Mesodermal cell (in vitro differentiated cells): Measurements from ENCODE around the gene COL4A5.

Source experiments
- H3K27ac ChIP-seq: 2 replicates; pipeline ENCODE4 v1.7.0; 2013; ENCODE audit warnings: mild to moderate bottlenecking, low read depth, low read length, moderate library complexity; ENCODE audit not compliant: severe bottlenecking
- H3K36me3 ChIP-seq: 2 replicates; pipeline ENCODE4 v1.7.1; 2013; ENCODE audit warnings: mild to moderate bottlenecking, low read length, moderate library complexity; ENCODE audit not compliant: control insufficient read depth, insufficient read depth
- H3K4me1 ChIP-seq: one replicate; pipeline ENCODE4 v1.7.1; 2013; ENCODE audit warnings: mild to moderate bottlenecking, low read length; ENCODE audit not compliant: insufficient read depth, control insufficient read depth, poor library complexity, severe bottlenecking
- H3K4me3 ChIP-seq: 2 replicates; pipeline ENCODE4 v1.7.0; 2013; ENCODE audit warnings: low read length, control low read depth, mild to moderate bottlenecking; ENCODE audit not compliant: insufficient read depth, poor library complexity, severe bottlenecking; ENCODE audit errors: extremely low read depth
- H3K9me3 ChIP-seq: 2 replicates; pipeline ENCODE4 v1.7.1; 2013; ENCODE audit warnings: mild to moderate bottlenecking, low read length, moderate library complexity; ENCODE audit not compliant: control insufficient read depth
- WGBS, 2 experiments: methylation state at CpG; one replicate each; pipeline ENCODE4 v1.1.5; 2013; ENCODE audit warnings: missing lambda C conversion rate in 2 of 2; ENCODE audit not compliant: insufficient coverage in 2 of 2; 5-methylcytosine and 5-hydroxymethylcytosine counted together

COL4A5 gene

DNA sequence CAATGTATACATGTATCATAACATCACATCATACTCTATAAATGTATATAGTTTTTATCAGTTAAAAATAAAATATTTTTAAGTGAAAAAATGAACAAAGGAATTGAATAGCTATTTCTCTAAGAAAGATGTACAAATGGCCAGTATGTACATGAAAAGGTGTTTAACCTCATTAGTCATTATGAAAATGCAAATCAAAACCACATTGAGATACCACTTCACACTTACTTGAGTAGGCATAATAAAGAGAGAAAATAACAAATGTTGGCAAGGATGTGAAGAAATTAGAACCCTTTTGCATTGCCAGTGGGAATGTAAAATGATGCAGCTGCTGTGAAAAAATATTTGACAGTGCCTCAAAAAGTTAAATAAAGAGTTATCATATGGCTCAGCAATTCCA lies 201.2 kb downstream of the COL4A5 start:
- Histone ChIP-seq H3K4me1 (no peaks in the 10 kb centered on the region), H3K4me3 (no peak overlapping the region), H3K27ac (no peak overlapping the region), H3K36me3 (peaks cover 10% of the 10 kb centered on the region), H3K9me3 (no peaks in the 10 kb centered on the region)

DNA sequence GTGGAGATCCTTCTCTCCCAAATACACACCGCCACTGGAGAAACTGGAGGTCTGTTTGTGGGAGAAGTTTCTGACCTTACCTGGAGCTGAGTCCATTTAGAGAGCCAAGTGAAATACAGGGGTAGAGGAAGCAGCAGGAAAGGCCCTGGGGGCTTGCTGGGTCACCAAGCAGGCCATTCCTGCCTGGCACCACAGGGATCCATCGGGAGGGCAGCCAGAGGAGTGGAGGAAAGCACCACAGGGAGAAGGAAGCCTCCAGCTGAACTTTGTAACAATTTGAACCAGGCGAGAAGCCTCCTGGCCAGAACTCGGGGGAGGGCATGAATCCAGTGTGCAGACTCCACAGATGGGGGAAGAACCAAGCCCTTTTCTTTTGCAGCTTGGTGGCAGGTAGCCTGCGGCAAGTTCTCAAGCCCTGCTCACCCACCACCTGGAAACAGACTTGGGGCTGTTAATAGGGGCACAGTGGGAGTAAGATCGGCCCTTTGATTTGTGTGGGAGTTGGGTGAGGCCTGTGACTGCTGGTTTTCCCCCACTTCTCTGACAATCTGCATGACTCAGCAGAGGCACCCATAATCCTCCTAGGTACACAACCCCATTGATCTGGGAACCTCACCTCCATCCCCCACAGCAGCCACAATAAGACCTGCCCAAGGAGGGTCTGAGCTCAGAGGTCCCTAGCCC lies 202.1 kb downstream of the COL4A5 start:
- WGBS, 2 experiments, result 100% methylated on average over 2 of the region's 6 CpGs; no CpG with 5 or more reads in 1 of the 2 experiments
- no peak overlapping the region for H3K27ac ChIP-seq
- H3K36me3 ChIP-seq, result peaks cover 8% of the 10 kb centered on the region
- no peak overlapping the region for H3K4me3 ChIP-seq
- no peaks in the 10 kb centered on the region for H3K4me1 ChIP-seq
- H3K9me3 ChIP-seq, result no peaks in the 10 kb centered on the region

DNA sequence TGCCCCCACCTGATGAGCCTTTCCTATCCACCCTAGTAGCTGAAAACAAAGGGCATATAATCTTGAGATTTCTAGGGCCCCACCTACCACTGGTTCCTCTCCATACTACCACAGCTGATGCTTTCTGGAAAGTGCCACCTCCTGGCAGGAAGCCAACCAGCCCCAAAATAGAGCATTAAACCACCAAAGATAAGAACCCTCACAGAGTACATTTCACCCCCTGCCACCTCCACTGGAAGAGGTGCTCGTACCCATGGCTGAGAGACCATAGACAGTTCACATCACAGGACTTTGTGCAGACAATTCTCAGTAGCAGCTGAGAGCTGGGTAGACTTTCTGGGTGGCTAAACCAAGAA lies 202.6 kb downstream of the COL4A5 start:
- H3K36me3 ChIP-seq, result peaks cover 8% of the 10 kb centered on the region
- no peaks in the 10 kb centered on the region for H3K4me1 ChIP-seq
- H3K4me3 ChIP-seq, result no peak overlapping the region
- H3K27ac ChIP-seq, result no peak overlapping the region
- H3K9me3 ChIP-seq, result no peaks in the 10 kb centered on the region
- WGBS, 2 experiments, result no CpG with 5 or more reads among the region's 1 CpG

DNA sequence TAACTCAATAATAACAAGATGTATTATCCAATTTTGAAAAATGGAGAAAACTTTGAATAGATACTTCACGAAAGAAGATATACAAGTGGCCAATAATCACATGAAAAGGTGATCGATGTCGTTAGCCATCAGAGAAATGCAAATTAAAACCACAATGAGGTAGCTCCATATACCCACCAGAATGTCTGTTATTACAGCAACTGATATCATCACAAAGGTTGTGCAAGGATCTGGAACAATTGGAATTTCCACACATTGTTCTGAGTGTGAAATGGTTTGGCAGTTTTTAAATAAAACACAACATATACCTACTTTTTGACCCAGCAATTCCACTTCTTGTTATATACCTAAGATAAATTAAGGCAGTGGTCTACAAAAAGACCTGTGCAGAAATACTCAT lies 225.1 kb downstream of the COL4A5 start:
- Histone ChIP-seq H3K4me1 (no peaks in the 10 kb centered on the region), H3K36me3 (peaks cover 17% of the 10 kb centered on the region), H3K9me3 (no peaks in the 10 kb centered on the region), H3K4me3 (no peak overlapping the region), H3K27ac (no peak overlapping the region)
- WGBS, 2 experiments, result 100% methylated on average over 2 of the region's 3 CpGs; no CpG with 5 or more reads in 1 of the 2 experiments

DNA sequence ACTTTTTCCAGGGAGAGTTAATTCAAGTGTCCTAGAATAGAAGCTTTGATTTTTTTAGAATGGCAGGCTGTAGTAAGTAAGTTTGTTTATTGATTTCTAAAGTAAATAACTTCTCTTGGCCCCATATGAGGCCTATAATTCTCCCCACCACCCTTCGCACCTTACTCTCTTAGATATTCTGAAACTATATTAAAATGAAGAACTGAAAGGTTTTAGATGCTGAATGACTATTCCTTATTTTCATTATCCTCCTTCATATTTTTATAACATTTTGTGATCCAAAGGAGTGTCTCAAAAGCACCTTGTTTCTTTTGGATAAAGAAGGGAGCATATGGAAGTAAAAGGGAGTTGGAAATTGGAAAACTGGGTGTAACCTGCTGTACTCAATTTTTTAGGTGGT lies 226.5 kb downstream of the COL4A5 start:
- no peaks in the 10 kb centered on the region for H3K4me1 ChIP-seq
- no peak overlapping the region for H3K4me3 ChIP-seq
- H3K9me3 ChIP-seq, result no peaks in the 10 kb centered on the region
- H3K27ac ChIP-seq, result no peak overlapping the region
- no CpG with 5 or more reads among the region's 1 CpG for WGBS, 2 experiments
- peaks cover 17% of the 10 kb centered on the region for H3K36me3 ChIP-seq

DNA sequence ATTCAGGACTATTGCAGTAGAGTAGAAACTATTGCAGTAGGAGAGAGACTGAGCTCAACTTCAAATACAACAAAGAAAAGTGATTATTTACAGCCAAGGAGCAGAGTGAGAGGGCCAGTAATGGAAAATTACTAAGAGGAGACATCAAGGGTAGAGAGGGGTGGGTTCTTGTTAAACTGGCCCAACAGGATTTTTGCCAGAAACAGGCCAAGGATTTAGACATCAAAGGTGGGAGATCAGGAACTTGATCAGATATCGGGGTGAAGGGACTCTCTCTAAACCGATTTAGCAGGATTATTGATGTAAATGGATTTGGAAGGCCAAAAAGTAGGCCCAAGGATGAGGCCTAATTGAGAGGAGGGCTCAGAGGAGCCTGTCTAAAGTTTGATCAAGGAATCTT lies 231.9 kb downstream of the COL4A5 start:
- 94% methylated on average over 2 of the region's 2 CpGs; no CpG with 5 or more reads in 1 of the 2 experiments for WGBS, 2 experiments

DNA sequence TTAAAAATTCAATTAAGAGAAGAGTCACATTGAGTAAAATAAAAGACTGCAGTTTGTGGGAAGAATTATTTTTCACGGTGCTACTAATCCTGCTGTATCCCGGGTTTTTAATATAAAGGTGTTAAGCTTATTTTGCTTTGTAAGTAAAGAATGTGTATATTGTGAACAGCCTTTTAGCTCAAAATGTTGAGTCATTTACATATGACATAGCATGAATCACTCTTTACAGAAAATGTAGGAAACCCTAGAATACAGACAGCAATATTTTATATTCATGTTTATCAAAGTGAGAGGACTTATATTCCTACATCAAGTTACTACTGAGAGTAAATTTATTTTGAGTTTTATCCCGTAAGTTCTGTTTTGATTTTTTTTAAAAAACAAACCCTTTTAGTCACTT lies 257.1 kb downstream of the COL4A5 start:
- no peaks in the 10 kb centered on the region for H3K9me3 ChIP-seq

More for the DNA sequence above, 231.9 kb downstream of the COL4A5 start:
- no peaks in the 10 kb centered on the region for H3K9me3 ChIP-seq
- H3K4me1 ChIP-seq, result no peaks in the 10 kb centered on the region
- no peak overlapping the region for H3K27ac ChIP-seq
- no peak overlapping the region for H3K4me3 ChIP-seq
- peaks cover 16% of the 10 kb centered on the region for H3K36me3 ChIP-seq

DNA sequence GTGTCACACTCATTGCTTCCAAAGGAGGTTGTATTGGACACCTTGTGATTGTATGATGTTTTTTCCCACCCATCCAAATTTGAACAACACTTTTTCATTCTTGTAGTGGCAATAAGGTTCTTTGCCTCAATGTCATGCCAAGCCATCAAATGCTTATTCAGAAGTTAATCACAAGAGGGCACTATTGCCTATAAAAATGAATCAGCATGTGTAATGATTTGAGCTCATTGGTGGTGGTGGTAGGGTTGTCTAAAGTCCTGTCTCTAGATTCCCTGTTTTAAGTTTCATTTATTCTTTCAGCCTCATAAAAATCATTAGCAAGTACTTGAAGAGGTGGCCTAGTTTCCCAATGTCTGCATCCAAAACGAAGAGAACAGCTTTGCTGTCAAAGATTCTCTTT lies 259.7 kb downstream of the COL4A5 start:
- no peaks in the 10 kb centered on the region for H3K4me1 ChIP-seq
- no peak overlapping the region for H3K27ac ChIP-seq
- no peaks in the 10 kb centered on the region for H3K9me3 ChIP-seq
- WGBS, 2 experiments, result no CpG with 5 or more reads among the region's 1 CpG
- H3K36me3 ChIP-seq, result peaks cover 9% of the 10 kb centered on the region
- no peak overlapping the region for H3K4me3 ChIP-seq

More for the DNA sequence above, 257.1 kb downstream of the COL4A5 start:
- H3K36me3 ChIP-seq, result peaks cover 13% of the 10 kb centered on the region
- no peak overlapping the region for H3K27ac ChIP-seq
- no peak overlapping the region for H3K4me3 ChIP-seq
- H3K4me1 ChIP-seq, result no peaks in the 10 kb centered on the region
- no CpG with 5 or more reads among the region's 3 CpGs for WGBS, 2 experiments

DNA sequence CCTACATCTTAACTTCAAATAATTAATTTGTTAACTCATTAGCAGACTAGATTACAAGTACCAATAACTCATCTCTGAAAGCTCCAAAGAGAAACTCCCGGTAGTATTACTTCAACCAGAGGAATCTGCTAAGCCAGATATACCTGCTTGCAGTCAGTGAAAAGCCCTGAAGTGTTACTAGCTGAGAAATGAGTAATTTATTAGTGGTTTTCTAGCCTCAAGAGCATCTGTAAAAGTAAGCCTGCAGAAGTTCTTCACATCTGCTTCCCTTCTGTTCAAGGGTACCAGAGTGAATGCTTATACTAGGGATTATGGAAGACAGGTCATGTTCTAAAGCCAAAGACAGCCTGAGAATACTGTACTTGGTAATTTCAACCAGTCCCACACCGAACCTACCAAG lies 262.0 kb downstream of the COL4A5 start:
- H3K27ac ChIP-seq, result no peak overlapping the region
- H3K4me3 ChIP-seq, result no peak overlapping the region
- H3K9me3 ChIP-seq, result no peaks in the 10 kb centered on the region
- WGBS, 2 experiments, result 80% methylated on average over 1 of the region's 2 CpGs; no CpG with 5 or more reads in 1 of the 2 experiments
- H3K36me3 ChIP-seq, result no peaks in the 10 kb centered on the region
- no peaks in the 10 kb centered on the region for H3K4me1 ChIP-seq

DNA sequence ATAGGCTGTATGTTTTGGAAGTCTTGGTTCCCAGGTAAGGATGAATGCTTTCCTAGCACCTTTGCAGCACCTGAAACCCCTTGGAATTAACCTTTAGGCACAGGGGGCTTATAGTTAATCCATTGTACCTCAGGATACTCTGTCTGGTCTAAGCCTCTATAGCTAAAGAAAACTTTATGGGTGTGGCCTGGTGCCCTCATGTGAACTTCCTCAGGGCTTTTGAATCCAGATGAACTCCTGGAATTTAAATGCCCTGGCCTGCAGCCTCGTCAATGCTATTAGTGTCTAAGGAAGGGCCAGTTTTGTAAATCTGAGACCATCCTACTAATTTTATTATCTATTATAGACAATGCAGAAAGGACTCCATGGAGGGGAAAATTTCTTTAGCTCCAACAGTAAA lies 262.9 kb downstream of the COL4A5 start:
- Histone ChIP-seq H3K27ac (no peak overlapping the region), H3K4me1 (no peaks in the 10 kb centered on the region), H3K36me3 (no peaks in the 10 kb centered on the region), H3K9me3 (no peaks in the 10 kb centered on the region), H3K4me3 (no peak overlapping the region)
- no CpG with 5 or more reads among the region's 1 CpG for WGBS, 2 experiments

DNA sequence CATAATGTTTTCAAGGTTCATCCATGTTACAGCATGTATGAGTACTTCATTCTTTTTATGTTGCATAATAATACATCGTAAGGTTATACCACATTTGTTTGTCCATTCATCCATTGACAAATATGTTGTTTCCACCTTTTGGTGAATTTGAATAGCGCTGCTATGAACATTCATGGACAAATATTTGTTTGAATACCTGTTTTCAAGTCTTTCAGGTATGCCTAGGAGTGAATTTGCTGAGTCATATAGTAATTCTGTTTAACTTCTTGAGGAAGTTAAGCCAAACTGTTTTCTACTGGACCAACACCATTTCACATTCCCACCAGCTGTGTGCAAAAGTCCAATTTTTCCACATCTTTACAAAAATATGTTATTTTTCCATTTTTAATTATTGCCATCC lies 265.2 kb downstream of the COL4A5 start:
- Histone ChIP-seq H3K9me3 (no peaks in the 10 kb centered on the region), H3K4me3 (no peak overlapping the region), H3K36me3 (no peaks in the 10 kb centered on the region), H3K27ac (no peak overlapping the region), H3K4me1 (no peaks in the 10 kb centered on the region)
- no CpG with 5 or more reads among the region's 2 CpGs for whole genome bisulfite sequencing, 2 experiments
